SKM-1 treated with dmso at 0.1 percent for 144 hours (cell line): ENCODE results near the gene OR10A3.

Source experiments
- DNase-seq: peaks from one replicate; lab custom pipeline; 2025; ENCODE audit not compliant: unreplicated experiment; lab: John Stamatoyannopoulos, UW

Gene OR10A3

DNA sequence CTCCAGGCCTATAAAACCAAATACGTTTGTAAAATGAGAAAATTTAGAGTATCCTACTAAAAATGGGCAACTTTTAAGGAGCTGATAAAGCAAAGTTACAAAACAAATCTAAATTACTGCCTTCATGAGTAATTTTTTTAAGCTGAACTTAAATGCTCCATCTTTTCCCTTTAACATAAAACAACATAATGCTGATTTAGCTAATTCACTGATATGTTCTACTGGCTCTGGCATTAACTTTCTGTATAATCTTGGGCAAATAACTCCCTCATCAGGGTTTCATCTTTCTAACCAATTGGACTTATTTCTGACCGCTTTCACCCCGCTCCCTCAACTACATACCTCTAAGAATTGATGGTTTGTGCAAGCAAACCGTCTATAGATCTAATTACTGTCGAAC lies 362 bp downstream of the OR10A3 start:
- no peak for DNase-seq

DNA sequence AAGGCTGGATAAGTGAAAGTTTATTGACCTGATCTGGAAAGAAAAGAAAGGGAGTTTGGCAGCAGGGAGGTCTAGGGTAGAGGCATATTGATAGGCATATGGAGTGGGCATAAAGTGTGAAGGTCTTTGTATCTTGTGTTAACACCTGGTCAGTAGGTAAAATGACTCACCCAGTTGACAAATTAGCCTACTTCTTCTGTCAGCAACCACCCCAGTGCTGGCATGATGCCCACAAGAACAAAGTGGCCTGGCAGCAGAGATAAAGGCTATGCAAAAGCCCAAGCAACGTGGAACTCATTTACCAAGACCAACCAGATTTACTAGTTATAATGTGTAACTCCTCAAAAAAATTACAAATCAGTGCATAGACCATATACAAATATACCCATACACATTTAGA lies 4.9 kb downstream of the OR10A3 start:
- no peak for DNase-seq

DNA sequence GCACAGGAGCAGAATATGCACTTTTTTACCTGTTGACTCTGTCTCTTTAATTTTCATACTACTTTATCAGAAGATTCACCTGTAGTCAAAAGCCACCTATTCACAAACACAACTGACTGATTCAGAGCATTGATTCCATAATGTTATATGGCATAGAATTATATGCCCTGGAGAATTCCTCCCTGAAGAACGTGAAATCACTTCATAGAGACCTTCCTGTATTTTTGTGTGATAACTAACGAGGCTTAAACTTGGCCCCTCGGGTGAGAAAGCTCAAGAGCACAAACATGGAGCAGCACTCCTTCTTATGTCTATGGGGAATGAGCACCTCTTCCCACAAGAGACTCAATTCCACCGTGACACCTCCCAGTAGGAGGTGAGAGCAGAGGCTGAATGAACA lies 10.3 kb downstream of the OR10A3 start, which contains the start of gene OR10A6:
Gene OR10A6 (minus strand): TSS at position 101 of the 400 bp plus-strand sequence. CDS start 2,606 bp downstream, outside the sequence.
- no peak for DNase-seq

DNA sequence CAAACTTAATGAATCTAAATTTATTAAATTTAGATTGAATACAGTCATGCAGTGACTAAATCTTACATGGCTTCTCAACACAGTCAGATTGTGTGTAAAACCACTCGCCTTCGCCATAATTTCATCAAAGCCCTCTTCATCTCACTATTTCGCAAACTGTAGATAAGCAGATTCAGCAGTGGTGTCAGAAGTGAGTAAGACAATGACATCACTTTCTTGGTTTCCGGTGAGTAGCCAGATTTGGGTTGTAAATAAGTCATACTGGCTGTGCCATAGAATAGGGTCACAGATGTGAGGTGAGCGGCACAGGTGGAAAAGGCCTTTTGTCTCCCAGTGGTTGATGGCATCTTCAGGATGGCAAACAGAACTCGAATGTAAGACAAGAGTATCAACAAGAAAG lies 13.9 kb downstream of the OR10A3 start:
- no peak for DNase-seq

DNA sequence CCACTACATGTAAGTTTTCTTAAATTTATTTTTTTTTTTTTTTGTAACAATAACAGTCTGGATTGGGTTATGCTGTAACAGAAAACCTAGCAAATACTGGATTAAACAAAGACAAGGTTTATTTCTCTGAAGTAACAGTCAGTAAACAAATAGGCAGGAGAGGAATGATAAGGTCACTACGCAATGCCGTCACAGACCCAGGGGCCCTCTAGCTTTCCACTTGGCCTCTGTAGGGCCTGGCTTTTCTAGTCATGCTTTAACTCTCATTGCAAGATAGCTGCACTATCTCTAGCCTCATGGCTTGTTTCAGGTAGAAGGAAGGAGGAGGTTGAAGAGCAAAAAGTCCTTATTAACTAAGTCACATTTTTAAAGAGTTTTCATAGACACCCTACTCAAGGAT lies 17.0 kb downstream of the OR10A3 start:
- DNase-seq: no peak

DNA sequence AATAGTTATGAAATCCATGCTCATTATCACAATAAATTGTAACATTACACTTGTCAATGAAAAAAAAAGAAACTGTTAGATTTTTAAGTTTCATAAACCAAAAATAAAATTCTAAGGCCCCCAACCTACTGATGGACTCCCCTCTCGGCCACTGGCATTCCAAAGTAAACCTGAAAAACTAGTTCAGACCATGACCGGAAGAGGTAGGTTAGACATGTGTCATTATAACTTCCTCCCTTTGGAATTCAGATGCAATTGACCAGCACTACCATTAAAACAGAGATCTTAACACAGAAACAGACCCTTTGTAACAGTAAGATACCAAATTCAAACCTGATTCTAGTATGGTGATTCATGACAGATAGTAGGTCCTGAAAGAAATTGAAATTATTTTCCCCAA lies 23.4 kb downstream of the OR10A3 start:
- DNase-seq: no peak

DNA sequence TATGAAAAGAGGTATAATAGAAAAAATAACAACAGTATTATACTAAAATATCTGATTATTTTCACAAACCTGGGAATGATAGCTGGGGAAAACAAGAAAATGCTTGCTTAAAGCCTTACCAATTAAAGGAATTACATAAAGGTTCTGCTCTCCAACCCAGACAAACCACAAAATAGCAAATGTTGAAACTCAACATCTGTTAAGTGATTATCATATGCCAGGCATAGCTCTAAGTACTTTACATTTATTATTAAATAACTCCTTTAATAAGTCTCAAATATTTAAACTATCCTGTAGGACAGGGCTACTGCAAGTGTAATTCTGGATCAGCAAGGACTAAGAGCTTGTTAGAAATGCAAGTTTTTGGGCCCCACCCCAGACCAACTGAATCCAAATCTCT lies 30.5 kb downstream of the OR10A3 start:
- no peak for DNase-seq

DNA sequence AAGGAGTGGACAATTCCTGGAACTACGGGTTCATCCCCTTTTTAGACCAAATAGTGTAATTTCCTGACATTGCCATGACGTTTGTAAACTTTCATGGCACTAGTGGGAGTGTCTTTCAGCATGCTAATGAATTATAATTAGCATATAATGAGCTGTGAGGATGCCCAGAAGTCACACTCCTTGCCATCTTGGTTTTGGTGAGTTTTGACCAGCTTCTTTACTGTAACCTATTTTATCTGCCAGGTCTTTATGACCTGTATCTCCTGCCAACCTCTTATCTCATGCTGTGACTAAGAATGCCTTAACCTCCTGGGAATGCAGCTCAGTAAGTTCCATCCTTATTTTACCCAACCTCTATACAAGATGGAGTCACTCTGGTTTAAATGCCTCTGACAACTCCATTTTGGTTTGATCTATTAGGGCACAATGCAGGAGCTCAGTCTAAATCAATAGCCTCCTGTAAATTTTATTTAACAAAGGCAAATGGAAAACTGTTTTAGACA lies 31.2 kb downstream of the OR10A3 start:
- no peak for DNase-seq

DNA sequence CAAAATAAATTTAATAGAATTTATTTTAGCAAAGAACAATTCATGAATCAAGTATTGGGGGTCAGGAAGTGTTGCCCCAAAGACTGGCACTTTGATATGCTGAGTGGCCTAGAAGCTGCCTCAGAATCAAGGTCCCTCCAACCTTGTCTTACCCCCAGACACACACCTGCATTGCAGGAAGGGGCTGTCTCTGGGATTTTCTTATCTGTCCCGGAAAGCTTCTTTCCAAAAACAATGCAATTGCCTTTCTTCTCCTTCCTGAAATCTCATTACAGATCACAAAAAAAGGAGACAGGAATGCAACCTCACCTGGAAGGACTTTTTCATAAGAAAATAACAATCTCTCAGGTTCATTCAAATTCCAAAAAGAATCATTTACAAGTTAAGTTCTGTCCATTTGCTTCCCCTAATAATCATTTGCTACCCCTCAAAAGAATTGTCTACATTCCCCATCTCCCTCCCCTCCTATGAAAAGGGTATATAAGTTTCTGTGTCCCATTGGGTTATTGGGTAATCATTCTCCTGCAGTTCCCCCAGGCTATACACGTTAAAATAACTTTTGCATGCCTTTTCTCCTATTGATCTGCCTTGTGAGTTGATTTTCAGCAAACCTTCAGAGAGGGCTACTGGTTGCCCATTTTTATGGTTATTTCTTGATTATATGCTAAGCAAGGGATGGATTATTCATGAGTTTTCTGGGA lies 31.8 kb downstream of the OR10A3 start:
- DNase-seq: no peak

DNA sequence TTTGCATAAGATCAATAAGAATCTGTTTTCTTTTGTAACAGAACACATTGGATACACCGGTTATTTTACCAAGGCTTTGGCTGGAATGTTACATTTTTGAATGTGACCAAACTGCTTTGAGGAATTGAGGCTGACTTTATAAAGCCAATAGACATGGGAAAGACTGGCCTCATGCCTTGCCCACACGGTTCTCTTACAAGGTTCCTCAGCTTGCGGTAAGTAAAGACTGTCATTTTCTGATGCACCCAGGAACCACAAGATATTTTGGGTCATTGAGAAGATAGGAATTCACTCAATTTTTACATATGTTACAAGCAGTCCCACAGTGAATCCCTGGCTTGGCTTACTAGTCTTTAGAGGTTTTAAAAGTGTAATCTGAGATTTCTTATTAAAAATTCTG lies 34.4 kb downstream of the OR10A3 start:
- no peak for DNase-seq

DNA sequence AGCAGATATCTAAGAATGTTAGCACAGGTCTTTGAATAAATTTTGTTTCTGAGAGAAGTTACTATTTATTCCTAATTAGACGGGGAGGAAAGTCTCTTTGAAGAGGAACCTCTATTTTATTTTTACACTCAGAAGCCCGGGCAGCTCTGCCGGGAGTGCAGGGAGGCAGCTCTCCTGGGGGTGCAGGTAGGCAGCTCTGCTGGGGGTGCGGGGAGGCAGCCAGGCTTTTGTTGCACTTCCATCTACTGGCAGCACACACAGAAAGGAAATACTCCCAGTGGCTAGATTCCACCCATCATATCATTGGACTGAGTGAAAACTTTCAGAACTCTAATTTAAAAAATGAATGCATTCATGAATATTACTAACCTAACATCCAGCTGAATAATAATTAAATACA lies 35.0 kb downstream of the OR10A3 start:
- no peak for DNase-seq

DNA sequence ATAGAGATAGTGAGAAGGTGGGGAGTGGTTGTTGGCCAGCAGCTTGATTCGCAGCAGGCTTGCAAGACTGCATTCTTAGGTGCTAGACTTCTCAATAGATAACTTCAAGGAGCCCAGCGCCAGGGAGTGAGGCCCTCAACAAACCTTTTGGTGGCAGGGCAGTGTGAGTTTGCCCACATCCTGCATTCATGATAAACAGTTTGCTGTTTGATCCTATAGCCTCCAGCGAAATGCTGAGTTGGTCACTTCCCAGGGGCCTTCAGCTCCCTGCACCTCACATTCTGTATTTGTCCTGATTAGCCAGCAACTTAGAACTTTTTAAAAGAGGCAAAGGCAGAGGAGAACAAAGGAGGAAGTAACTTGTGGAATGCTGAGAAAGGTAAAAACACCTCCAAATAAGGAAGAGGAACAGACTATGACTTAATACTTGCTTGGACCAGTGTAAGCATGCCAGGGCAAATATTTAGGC lies 35.5 kb downstream of the OR10A3 start:
- DNase-seq: no peak

DNA sequence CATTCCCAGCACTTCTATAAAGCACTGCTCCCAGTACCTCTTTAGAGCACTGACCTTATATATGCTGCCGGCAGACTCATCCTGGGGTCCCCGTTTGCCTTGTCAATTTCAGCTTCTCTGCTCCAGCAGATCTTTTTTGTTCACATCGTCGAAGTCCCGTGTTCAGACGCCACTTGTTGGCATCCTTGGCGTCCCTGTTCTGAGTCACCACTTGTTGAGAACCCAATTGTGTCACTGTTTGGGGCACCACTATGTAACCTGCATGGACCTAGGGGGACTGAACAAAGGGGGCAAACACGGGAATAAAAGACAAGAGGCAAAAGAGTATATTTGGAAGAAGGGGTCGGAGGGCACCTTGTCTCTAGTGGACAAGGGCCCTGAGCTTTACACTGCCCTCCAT lies 36.0 kb downstream of the OR10A3 start:
- DNase-seq: no peak

DNA sequence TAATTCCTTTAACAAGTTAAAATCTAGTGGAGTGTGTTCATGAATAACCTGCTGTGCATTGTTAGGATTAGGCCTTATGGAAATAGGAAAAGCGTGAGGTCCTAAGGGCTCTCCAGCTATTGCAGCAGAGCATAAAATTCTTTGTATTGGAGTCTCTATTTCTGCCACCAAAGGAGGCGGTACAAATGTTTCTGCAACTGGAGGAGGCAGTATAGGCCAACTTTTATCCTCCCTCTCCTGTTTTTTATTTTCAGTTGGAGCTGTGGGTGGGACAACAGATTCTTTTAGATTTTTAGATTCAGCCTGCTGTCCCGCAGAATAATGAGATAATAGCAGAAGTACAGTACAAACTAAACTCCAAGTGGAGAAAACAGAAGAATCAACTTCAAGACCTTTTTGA lies 36.6 kb downstream of the OR10A3 start:
- no peak for DNase-seq

DNA sequence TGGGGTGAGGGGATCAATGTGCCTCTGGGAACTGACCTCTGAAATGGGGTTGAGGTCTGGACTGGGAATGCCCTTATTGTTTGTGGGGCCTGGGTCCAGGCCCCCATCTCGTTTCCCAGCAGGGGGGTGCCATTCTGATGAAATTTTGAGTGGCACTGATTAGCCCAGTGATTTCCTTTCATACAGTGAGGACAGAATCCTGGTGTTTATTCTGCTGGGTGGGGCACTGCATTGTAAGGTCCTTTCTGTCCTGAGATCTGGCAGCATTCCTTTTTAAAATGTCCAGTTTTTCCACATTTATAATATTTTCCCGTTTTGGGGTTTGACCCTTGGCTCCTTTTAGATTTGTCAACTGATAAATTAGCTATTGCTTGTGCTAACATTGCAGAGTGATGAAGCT lies 37.6 kb downstream of the OR10A3 start:
- no peak for DNase-seq

DNA sequence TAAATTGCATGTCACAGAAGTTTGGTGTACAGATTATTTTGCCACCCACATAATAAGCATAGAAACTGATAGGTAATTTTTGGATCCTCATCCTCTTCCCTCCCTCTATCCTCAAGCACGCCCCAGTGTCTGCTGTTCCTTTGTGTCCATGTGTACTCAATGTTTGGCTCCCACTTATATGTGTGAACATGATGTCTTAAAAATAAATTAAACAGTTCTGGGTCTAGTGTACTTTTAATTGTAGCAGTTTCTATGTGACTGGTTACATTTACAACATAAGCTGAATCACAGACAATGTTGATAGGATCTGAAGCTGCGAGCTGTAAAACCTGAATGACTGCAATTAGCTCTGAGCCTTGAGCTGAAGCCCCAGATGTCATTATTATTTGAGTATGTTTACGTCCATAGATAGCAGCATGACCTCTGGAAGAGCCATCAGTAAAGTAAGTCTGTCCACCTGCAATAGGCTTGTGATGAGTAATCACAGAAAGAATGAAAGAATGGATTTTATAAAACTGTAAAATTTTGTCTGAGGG lies 40.1 kb downstream of the OR10A3 start:
- DNase-seq: no peak

DNA sequence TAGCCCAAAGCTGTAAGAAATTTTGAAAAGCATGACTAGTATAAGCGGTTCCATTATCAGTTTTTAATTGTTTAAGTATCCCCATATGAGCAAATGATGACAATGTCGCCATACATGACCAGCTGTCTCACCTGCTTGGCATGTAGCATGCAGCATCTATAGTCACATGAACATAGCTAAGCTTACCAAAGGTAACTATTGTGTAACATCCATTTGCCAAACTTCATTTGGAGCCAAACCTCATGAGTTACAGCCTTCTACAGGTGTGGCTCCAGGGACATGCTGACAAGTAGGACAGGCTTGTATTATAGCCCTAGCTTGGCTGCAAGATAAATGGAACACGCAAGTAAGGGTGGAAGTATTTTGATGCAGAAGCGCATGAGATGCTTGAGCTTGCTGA lies 40.8 kb downstream of the OR10A3 start:
- no peak for DNase-seq

DNA sequence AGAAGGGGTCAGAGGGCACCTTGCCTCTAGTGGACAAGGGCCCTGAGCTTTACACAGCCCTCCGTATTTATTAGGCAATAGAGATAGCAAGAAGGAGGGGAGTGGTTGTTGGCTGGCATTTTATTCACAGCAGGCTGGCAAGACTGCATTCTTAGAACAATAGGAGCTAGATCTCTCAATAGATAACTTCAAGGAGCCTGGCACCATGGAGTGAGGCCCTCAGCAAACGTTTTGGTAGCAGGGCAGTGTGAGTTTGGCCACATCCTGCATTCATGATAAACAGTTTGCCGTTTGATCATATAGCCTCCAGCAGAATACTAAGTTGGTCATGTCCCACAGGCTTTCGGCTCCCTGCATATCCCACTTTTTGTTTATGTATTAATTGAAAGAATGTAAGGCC lies 42.1 kb downstream of the OR10A3 start:
- no peak for DNase-seq

DNA sequence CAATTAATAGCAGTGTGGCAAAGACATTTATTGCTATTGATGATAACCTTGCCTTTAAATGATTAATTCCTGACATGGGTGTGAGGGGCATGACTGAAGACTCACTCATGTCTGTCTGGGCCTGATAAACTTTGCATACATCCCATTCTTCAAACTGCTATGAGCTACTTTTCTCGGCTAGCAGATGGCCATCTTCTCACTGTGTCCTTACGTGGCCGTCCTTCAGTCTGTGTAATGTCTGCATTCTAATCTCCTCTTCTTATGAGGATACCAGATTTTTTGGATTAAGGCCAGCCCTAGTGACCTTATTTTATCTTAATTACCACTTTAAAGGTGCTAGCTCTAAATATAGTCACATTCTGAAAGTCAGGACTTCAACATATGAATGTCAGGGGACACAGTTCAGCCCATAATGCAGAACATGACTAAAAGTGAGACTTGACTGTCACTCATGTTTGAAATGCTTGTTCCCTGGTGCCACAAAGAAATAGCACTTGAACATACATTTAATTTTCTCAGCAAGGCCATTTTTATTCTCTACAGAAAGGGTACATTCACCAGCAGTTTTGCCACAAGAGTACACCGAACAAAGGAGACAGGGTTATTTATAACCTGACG lies 42.7 kb downstream of the OR10A3 start:
- DNase-seq: no peak

DNA sequence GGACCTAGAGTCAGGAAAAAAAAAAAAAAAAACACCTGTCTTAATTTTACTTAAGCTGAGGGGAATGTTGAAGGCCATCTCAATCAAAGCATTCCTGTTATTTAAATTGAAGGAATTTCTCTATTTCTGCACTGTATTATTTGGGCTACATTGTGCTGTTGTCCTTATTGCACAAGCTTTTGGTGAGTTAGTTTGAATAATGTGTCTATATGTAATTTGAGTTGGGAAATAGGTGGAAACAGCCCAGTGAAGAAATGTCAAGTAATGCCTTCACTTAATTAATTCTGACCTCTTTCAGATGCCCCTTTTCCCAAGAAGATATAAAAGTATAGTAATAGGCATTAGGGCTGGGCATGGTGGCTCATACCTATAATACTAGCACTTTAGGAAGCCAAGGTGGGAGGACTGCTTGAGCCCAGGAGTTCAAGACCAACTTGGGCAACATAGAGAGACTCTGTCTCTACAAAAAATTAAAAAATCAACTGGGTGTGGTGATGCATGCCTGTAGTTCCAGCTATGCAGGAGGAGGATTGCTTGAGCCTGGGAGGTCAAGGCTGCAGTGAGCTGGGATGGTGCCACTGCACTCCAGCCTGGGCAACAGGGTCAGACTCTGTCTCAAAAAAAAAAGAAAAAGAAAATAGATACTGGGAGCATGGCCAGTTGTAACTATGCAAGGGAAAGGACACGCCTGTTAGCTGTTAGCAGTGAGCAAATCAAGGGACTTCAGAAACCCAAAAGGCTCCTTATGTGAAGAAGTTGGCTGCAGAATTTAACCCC lies 45.3 kb downstream of the OR10A3 start:
- no peak for DNase-seq

DNA sequence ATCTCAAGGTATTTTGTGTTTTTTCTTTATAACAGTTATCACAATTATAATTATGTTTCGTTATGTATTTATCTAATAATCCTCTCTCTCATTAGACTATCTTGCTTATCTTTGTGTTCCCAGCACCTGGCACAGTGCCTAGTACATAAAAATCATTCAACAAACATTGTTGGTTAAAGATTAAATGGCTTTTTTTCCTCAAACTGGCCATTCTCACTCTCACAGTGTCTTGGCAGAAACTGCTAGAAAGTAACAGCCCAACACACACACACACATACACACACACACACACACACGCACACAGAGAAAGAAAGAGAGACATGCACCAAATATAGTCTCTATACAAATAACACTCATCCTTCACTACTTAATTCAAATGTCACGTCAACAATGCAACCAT lies 47.3 kb downstream of the OR10A3 start:
- no peak for DNase-seq

DNA sequence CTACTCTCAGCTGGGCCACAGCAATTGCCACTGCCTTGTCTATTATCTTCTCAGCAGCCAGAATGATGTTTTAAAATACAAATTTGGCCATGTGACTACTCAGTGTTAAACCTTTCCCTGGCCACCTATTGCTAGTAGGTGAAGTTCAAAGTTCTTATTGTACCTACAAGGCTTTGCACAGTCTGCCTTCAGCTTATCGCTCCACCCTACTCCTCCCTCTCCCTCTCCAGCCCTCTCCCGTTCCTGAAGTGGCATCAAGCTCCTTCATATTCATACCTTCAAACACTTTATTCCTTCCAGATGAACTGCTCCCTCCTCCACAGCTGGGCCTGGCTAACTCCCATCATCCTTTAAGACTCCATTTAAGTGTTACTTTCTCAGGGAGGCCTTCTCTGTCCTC lies 47.7 kb downstream of the OR10A3 start:
- DNase-seq: no peak
